ENCODE measurements around the gene MKLN1.
"Not testable (repeated sequence)": the region's sequence is repeated elsewhere in the genome, so short reads cannot be mapped to it uniquely, and the experiment has no call there.

The MKLN1 gene

GRCh38 chr7:131455001-131455400 is 127.3 kb downstream of the MKLN1 start:
- H3K4me3 ChIP-seq (ENCODE audit: low read length) = no peak overlapping the region
- DNase-seq (ENCODE audit: low read depth) = no peak
- no peak for TF ChIP-seq CTCF (IDR thresholded peaks at IDR 0.05; ENCODE audit: insufficient read depth, low read depth, low read length, missing control alignments)

- TF ChIP-seq CTCF (IDR thresholded peaks at IDR 0.05; ENCODE audit: insufficient read depth, low read depth, low read length, missing control alignments) = no peak
- no peak overlapping the region for H3K4me3 ChIP-seq (ENCODE audit: low read length)
- no peak for DNase-seq (ENCODE audit: low read depth)
Observed at GRCh38 chr7:131455546-131455945, 127.9 kb downstream of the MKLN1 start.

- DNase-seq (ENCODE audit: low read depth) = no peak
- TF ChIP-seq CTCF (IDR thresholded peaks at IDR 0.05; ENCODE audit: insufficient read depth, low read depth, low read length, missing control alignments) = no peak
- no peak overlapping the region for H3K4me3 ChIP-seq (ENCODE audit: low read length)
Observed at GRCh38 chr7:131456338-131456737, 128.7 kb downstream of the MKLN1 start.

- TF ChIP-seq CTCF (IDR thresholded peaks at IDR 0.05; ENCODE audit: insufficient read depth, low read depth, low read length, missing control alignments) = no peak
- H3K4me3 ChIP-seq (ENCODE audit: low read length) = no peak overlapping the region
- peak; percentile 40 for DNase-seq (ENCODE audit: low read depth)
Observed at GRCh38 chr7:131459256-131459655, 131.6 kb downstream of the MKLN1 start.

- no peak for TF ChIP-seq CTCF (IDR thresholded peaks at IDR 0.05; ENCODE audit: insufficient read depth, low read depth, low read length, missing control alignments)
Observed at GRCh38 chr7:131462059-131462458, 134.4 kb downstream of the MKLN1 start.

GRCh38 chr7:131462715-131463114 is 135.0 kb downstream of the MKLN1 start:
- not testable (repeated sequence) for H3K4me3 ChIP-seq (ENCODE audit: low read length); DNase-seq (ENCODE audit: low read depth)

More at GRCh38 chr7:131462059-131462458, 134.4 kb downstream of the MKLN1 start:
- DNase-seq (ENCODE audit: low read depth) = no peak
- H3K4me3 ChIP-seq (ENCODE audit: low read length) = no peak overlapping the region

GRCh38 chr7:131466735-131467365 is 139.2 kb downstream of the MKLN1 start:
- no peak for TF ChIP-seq CTCF (IDR thresholded peaks at IDR 0.05; ENCODE audit: insufficient read depth, low read depth, low read length, missing control alignments)
- no peak for DNase-seq (ENCODE audit: low read depth)
- H3K4me3 ChIP-seq (ENCODE audit: low read length) = no peak overlapping the region

All from epithelial cell of esophagus (primary cell).